Stimulated activated CD4-positive, alpha-beta T cell treated with anti-CD3 and anti-CD28 coated beads, Interleukin-4, amount 100 ng/mL, for 4 hours (primary cell): ENCODE data around the gene TFB2M.
"Not testable (repeated sequence)": the region's sequence is repeated elsewhere in the genome, so short reads cannot be mapped to it uniquely, and the experiment has no call there.

Experiments used
- DNase-seq, 2 experiments: peaks; one replicate each; pipeline ENCODE4 v3.0.0-alpha.2; 2020

Gene TFB2M

GRCh38 chr1:246582301-246583055 is 16.4 kb upstream of the TFB2M start:
- DNase-seq = no peak

GRCh38 chr1:246580497-246581370 is 14.7 kb upstream of the TFB2M start:
- DNase-seq = no peak

GRCh38 chr1:246579818-246580217 is 13.8 kb upstream of the TFB2M start:
- DNase-seq = no peak

- DNase-seq = no peak
These were observed 11.7 kb upstream of the TFB2M start for GRCh38 chr1:246577720-246578106.

GRCh38 chr1:246577082-246577719 is 11.1 kb upstream of the TFB2M start:
- DNase-seq = no peak

GRCh38 chr1:246576709-246577032 is 10.6 kb upstream of the TFB2M start:
- no peak for DNase-seq

- no peak for DNase-seq
These were observed 7.4 kb upstream of the TFB2M start for GRCh38 chr1:246573491-246573890.

- no peak for DNase-seq
These were observed 6.7 kb upstream of the TFB2M start for GRCh38 chr1:246572785-246573184.

GRCh38 chr1:246571953-246572352 is 5.9 kb upstream of the TFB2M start:
- DNase-seq = no peak

GRCh38 chr1:246571309-246571708 is 5.2 kb upstream of the TFB2M start:
- DNase-seq = not testable (repeated sequence)

GRCh38 chr1:246569248-246570238 is 3.5 kb upstream of the TFB2M start:
- DNase-seq = no peak

- no peak for DNase-seq
These were observed 1.7 kb upstream of the TFB2M start for GRCh38 chr1:246567646-246568235.

- no peak for DNase-seq
These were observed 968 bp upstream of the TFB2M start for GRCh38 chr1:246566813-246567645.

GRCh38 chr1:246565751-246566127 is 322 bp downstream of the TFB2M start:
- DNase-seq = no peak

- DNase-seq = no peak
These were observed 966 bp downstream of the TFB2M start for GRCh38 chr1:246564839-246565750.

- not testable (repeated sequence) for DNase-seq
These were observed 5.2 kb downstream of the TFB2M start for GRCh38 chr1:246560833-246561232.

- no peak for DNase-seq
These were observed 6.8 kb downstream of the TFB2M start for GRCh38 chr1:246559310-246559709.

GRCh38 chr1:246558041-246558440 is 8.0 kb downstream of the TFB2M start:
- no peak for DNase-seq

GRCh38 chr1:246554201-246554600 is 11.9 kb downstream of the TFB2M start:
- no peak for DNase-seq

GRCh38 chr1:246552110-246552509 is 14.0 kb downstream of the TFB2M start:
- DNase-seq = no peak
